Measurements from ENCODE around the gene MARCHF10. TPM values are rescaled to one million over a fixed set of nuclear protein-coding genes. Genes with fewer than 3 reads are reported as not detected.

Gene MARCHF10
- total RNA-seq, 1 donor from 2014 or later = not detected

DNA sequence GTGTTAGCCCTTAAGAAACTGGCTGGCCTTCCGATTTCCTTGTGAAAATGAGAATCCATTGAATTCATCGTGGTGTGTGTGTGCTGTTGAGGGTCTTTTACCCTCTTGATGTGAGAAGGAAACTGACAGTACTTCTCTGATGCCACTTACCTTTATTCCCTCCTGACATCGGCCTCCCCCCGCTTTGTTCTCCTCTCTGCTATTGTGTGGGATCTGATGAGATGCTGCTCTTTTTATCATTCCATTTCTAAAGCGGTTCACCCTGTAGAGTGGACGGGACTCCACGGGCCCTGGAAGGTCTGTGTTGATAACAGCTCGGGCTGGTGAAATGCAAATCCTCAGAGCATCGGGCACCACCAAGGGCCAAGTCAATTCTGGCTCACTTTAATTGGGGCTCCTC, 69.8 kb downstream of the MARCHF10 start:
- peaks cover 18% of the 10 kb centered on the region for H3K27me3 Mint-ChIP-seq
- TF ChIP-seq, protein P1, sequence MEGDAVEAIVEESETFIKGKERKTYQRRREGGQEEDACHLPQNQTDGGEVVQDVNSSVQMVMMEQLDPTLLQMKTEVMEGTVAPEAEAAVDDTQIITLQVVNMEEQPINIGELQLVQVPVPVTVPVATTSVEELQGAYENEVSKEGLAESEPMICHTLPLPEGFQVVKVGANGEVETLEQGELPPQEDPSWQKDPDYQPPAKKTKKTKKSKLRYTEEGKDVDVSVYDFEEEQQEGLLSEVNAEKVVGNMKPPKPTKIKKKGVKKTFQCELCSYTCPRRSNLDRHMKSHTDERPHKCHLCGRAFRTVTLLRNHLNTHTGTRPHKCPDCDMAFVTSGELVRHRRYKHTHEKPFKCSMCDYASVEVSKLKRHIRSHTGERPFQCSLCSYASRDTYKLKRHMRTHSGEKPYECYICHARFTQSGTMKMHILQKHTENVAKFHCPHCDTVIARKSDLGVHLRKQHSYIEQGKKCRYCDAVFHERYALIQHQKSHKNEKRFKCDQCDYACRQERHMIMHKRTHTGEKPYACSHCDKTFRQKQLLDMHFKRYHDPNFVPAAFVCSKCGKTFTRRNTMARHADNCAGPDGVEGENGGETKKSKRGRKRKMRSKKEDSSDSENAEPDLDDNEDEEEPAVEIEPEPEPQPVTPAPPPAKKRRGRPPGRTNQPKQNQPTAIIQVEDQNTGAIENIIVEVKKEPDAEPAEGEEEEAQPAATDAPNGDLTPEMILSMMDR (conservative IDR thresholded peaks at IDR 0.05) = no peak

DNA sequence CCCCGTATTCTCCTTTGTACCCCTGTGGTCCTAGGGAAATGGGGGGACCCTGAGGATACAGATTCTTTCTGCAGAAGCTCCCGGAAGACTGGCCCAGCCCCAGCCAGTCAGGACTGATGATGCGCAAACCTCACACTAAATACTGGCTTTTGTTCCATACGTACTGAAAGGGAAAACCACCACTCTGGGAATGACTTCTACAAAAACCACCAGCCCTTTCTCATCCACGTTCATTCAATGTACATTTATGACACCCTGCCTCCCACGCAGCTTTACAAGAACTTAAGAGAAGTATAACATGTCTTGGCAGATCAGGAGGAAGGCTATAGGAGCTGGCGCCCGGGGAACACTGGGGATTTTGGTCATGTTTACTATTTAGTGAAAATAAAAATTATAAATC, 70.6 kb downstream of the MARCHF10 start:
- DNase-seq (ENCODE audit: extremely low spot score, unreplicated experiment) = no peak
- H3K27ac Mint-ChIP-seq = no peak overlapping the region
- peaks cover 18% of the 10 kb centered on the region for H3K27me3 Mint-ChIP-seq
- TF ChIP-seq, protein P1 (conservative IDR thresholded peaks at IDR 0.05) = no peak
- H3K9me3 Mint-ChIP-seq = no peaks in the 10 kb centered on the region
- no peak overlapping the region for H3K4me3 Mint-ChIP-seq
- peaks cover 8% of the 10 kb centered on the region for H3K4me1 Mint-ChIP-seq (ENCODE audit: unreplicated experiment)
- H3K36me3 Mint-ChIP-seq = no peaks in the 10 kb centered on the region

More for the DNA sequence above, 69.8 kb downstream of the MARCHF10 start:
- Mint-ChIP-seq H3K9me3 (no peaks in the 10 kb centered on the region), H3K4me3 (no peak overlapping the region), H3K4me1 (ENCODE audit: unreplicated experiment) (peaks cover 8% of the 10 kb centered on the region), H3K36me3 (no peaks in the 10 kb centered on the region), H3K27ac (no peak overlapping the region)
- DNase-seq (ENCODE audit: extremely low spot score, unreplicated experiment) = no peak

DNA sequence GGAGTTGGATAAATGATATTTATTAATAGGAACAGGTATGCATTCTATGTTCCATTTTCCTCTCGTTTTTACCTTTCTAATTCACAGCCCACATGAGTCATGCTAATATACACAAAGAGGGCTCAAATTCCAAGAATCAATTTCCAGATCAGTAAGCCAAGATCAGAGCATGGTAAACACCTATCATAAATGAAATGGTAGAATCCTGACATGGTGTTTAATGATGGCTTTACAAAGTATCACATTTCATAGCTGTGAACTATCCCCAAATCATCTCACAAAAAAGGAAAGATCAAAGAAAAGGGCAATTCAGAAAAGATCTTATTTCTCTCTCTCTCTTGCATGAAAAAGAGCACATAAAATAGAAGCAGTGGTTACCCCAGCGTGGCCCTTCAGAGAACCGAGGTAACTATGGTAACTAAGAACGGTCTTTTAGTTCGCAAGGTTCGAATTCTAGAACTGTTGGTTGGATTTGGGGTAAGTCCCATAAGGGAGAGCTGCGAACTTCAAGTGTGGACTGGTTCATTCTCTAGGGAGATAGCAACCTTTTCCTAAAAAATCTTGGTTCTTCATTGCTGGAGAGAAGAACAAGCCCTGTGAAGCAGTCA, 73.0 kb downstream of the MARCHF10 start:
- H3K36me3 Mint-ChIP-seq = no peaks in the 10 kb centered on the region
- no peak overlapping the region for H3K4me3 Mint-ChIP-seq
- TF ChIP-seq, protein P1 (conservative IDR thresholded peaks at IDR 0.05) = no peak
- H3K9me3 Mint-ChIP-seq = no peaks in the 10 kb centered on the region
- no peak for DNase-seq (ENCODE audit: extremely low spot score, unreplicated experiment)
- H3K27ac Mint-ChIP-seq = no peak overlapping the region
- H3K4me1 Mint-ChIP-seq (ENCODE audit: unreplicated experiment) = peaks cover 13% of the 10 kb centered on the region
- peaks cover 18% of the 10 kb centered on the region for H3K27me3 Mint-ChIP-seq

- no peaks in the 10 kb centered on the region for H3K9me3 Mint-ChIP-seq
- peaks cover 13% of the 10 kb centered on the region for H3K4me1 Mint-ChIP-seq (ENCODE audit: unreplicated experiment)
- H3K36me3 Mint-ChIP-seq = no peaks in the 10 kb centered on the region
- no peak overlapping the region for H3K27ac Mint-ChIP-seq
- peaks cover 12% of the 10 kb centered on the region for H3K27me3 Mint-ChIP-seq
- no peak for DNase-seq (ENCODE audit: extremely low spot score, unreplicated experiment)
- no peak overlapping the region for H3K4me3 Mint-ChIP-seq
- TF ChIP-seq, protein P1 (conservative IDR thresholded peaks at IDR 0.05) = no peak
These were observed 76.0 kb downstream of the MARCHF10 start for GRCh38 chr17:62732125-62732524.

DNA sequence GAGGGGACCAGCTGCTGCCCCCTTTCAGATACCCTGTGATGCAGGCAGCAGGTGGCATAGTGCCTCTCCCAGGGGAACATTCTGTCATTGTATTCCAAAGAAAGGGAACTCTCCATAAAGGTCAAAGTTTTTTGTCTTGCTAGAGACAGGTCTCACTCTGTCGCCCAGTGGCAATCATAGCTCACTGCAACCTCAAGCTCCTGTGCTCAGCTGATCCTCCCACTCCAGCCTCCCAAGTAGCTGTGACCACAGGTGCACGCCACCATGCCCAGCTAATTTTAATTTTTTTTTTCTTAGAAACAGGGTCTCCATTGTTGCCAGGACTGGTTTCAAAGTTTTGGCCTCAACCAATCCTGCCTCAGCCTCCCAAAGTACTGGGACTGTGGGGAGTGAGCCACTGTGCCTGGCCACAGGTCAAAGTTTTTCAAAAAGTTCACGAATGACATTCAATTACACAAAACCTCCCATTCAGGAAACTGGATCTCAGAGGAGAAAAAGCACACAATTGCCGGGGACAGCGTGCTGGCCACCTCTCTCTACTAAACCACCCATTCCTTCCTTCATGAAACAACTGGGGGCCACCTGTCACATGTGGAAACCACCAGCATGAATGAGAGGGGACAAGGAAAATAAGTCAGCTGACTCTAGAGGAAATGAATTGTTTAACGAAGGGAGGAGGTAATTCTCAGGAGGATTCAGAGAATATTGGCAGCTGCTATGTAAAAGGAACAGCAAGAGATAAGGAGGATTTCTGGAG, 80.0 kb downstream of the MARCHF10 start:
- no peak for DNase-seq (ENCODE audit: extremely low spot score, unreplicated experiment)
- peaks cover 32% of the 10 kb centered on the region for H3K4me1 Mint-ChIP-seq (ENCODE audit: unreplicated experiment)
- H3K27ac Mint-ChIP-seq = no peak overlapping the region
- no peak overlapping the region for H3K4me3 Mint-ChIP-seq
- H3K9me3 Mint-ChIP-seq = peaks cover 6% of the 10 kb centered on the region
- H3K27me3 Mint-ChIP-seq = peaks cover 10% of the 10 kb centered on the region
- TF ChIP-seq, protein P1 (conservative IDR thresholded peaks at IDR 0.05) = no peak
- H3K36me3 Mint-ChIP-seq = no peaks in the 10 kb centered on the region

All from type B pancreatic cell (in vitro differentiated cells).